Neural cell (in vitro differentiated cells): ENCODE results near the gene PAQR9. TPM values are rescaled to one million over a fixed set of nuclear protein-coding genes. Genes with fewer than 3 reads are reported as not detected.

ENCODE experiments used
- H2AFZ ChIP-seq: fragments of 200-600, 300-800 bp; sonication (generic), shearing (Covaris generic); 2 replicates; pipeline ENCODE4 v1.6.0; 2014; ENCODE audit warnings: low read depth, mild to moderate bottlenecking, antibody characterized with exemption, low read length, moderate library complexity
- H3F3A ChIP-seq: fragments of 200-600 bp; shearing (Covaris generic); 2 replicates; pipeline ENCODE4 v1.6.1; 2016; ENCODE audit warnings: mild to moderate bottlenecking, moderate library complexity, mixed read lengths, antibody characterized with exemption, low read length; ENCODE audit not compliant: insufficient read depth, poor library complexity, severe bottlenecking
- H3K27ac ChIP-seq: fragments of 200-600, 300-800 bp; sonication (generic), shearing (Covaris generic); 2 replicates; pipeline ENCODE4 v1.5.1; 2014; ENCODE audit warnings: mild to moderate bottlenecking, low read length, moderate library complexity
- H3K27me3 ChIP-seq: fragments of 300-800, 200-600 bp; sonication (generic), shearing (Covaris generic); 2 replicates; pipeline ENCODE4 v1.6.0; 2014; ENCODE audit warnings: mild to moderate bottlenecking, low read depth, low read length, moderate library complexity; ENCODE audit not compliant: insufficient read depth
- H3K36me3 ChIP-seq: fragments of 300-800, 200-600 bp; sonication (generic), shearing (Covaris generic); 2 replicates; pipeline ENCODE4 v1.5.1; 2014; ENCODE audit warnings: mild to moderate bottlenecking, antibody characterized with exemption, low read length, moderate library complexity; ENCODE audit not compliant: insufficient read depth
- H3K4me2 ChIP-seq: fragments of 300-800, 200-600 bp; sonication (generic), shearing (Covaris generic); 2 replicates; pipeline ENCODE4 v1.6.0; 2014; ENCODE audit warnings: mild to moderate bottlenecking, low read length
- H3K4me3 ChIP-seq: fragments of 300-800, 200-600 bp; sonication (generic), shearing (Covaris generic); 2 replicates; pipeline ENCODE4 v1.5.1; 2014; ENCODE audit warnings: mild to moderate bottlenecking, low read length, moderate library complexity
- H3K79me2 ChIP-seq: fragments of 200-600 bp; shearing (Covaris generic); replicated peaks from 2 replicates; pipeline ENCODE4 v1.6.0; 2014; ENCODE audit warnings: mild to moderate bottlenecking, low read length, moderate library complexity; ENCODE audit not compliant: insufficient read depth
- H3K9ac ChIP-seq: fragments of 300-800, 200-600 bp; sonication (generic), shearing (Covaris generic); 2 replicates; pipeline ENCODE4 v1.6.1; 2016; ENCODE audit warnings: mild to moderate bottlenecking, low read length, mixed read lengths
- H3K9me2 ChIP-seq: fragments of 200-600 bp; shearing (Covaris generic); 2 replicates; pipeline ENCODE4 v1.6.1; 2016; ENCODE audit warnings: mild to moderate bottlenecking, low read length, mixed read lengths; ENCODE audit not compliant: insufficient read depth
- H3K9me3 ChIP-seq: fragments of 200-600, 300-800 bp; sonication (generic), shearing (Covaris generic); 2 replicates; pipeline ENCODE4 v1.6.1; 2016; ENCODE audit warnings: mild to moderate bottlenecking, mixed run types, low read length, moderate library complexity, mixed read lengths
- H4K20me1 ChIP-seq: fragments of 200-600 bp; shearing (Covaris generic); 2 replicates; pipeline ENCODE4 v1.6.1; 2016; ENCODE audit warnings: mild to moderate bottlenecking, mixed run types; ENCODE audit not compliant: insufficient read depth
- EZH2 ChIP-seq: fragments of 200-600, 300-800 bp; shearing (Covaris generic), sonication (generic); IDR thresholded peaks from 2 replicates; pipeline ENCODE4 v1.6.1; 2014; ENCODE audit warnings: antibody characterized with exemption, low read length, borderline replicate concordance, mild to moderate bottlenecking; ENCODE audit not compliant: insufficient read depth, poor library complexity, severe bottlenecking
- MXI1 ChIP-seq: fragments of 450-650 bp; conservative IDR thresholded peaks from 2 replicates; pipeline ENCODE4 v1.6.1; 2014; ENCODE audit warnings: antibody characterized with exemption, mild to moderate bottlenecking; ENCODE audit not compliant: poor library complexity, severe bottlenecking
- polyA plus RNA-seq: library from polyadenylated mRNA; depleted of rRNA; stranded (reverse); fragments of >200 nt; gene quantifications from 2 replicates; pipeline ENCODE4 v1.2.3, GENCODE V29; 2014
- small RNA-seq, 3 experiments: library from RNA; depleted of rRNA; stranded (forward); fragments of <200 nt; gene quantifications; one replicate each; pipeline ENCODE3, GENCODE V24; 2012
- TF ChIP-seq, protein P1 (sequence below): fragments of 450-650 bp; IDR thresholded peaks from 2 replicates; pipeline ENCODE4 v1.5.1; 2014; ENCODE audit warnings: antibody characterized with exemption, mild to moderate bottlenecking, moderate library complexity; ENCODE audit not compliant: poor library complexity, severe bottlenecking

The PAQR9 gene
- polyA plus RNA-seq, 1 donor from 2014 or later = 0.24 TPM

DNA sequence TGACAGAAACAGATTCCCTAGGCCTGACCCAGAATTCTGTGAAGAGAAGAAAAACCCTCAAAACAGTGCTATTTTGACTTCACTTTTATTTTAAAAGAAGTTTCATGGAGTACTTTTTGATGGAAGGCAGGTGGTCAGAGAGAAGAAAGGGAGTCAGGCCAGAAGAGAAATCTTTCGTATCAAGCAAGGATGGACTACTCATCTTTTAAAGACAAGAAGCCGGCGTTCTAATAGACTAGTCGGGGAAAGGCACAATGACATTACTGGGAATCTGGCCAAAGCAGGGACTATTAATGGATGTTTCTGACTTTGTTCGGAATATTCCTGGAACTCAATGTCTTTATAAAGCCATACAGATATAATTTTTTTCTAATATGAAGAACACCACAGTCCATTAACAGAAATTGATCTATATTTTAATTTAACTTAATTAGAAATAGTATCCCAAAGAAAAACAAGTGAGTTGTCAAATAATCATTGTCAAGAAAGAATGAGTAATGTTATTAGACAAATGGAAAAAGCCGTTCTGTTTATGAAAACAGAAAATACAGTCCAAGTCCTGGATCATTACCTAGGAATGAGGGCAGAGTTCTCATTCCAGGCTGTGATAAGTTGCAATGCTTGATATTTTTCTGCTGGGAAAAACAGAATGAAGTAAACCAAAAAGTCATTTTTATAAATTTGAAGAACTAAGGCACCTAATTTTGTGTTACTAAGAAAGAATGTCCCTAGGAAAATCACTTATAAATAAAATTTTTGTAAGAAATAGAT lies 50.9 kb downstream of the PAQR9 start:
- H3K79me2 ChIP-seq = no peaks in the 10 kb centered on the region
- H3K4me2 ChIP-seq = no peak overlapping the region
- no peaks in the 10 kb centered on the region for H3K27me3 ChIP-seq
- H4K20me1 ChIP-seq = no peaks in the 10 kb centered on the region
- no peak overlapping the region for H3K27ac ChIP-seq
- H3K9ac ChIP-seq = no peak overlapping the region
- no peaks in the 10 kb centered on the region for H3F3A ChIP-seq
- no peaks in the 10 kb centered on the region for H3K9me3 ChIP-seq
- TF ChIP-seq, protein P1, sequence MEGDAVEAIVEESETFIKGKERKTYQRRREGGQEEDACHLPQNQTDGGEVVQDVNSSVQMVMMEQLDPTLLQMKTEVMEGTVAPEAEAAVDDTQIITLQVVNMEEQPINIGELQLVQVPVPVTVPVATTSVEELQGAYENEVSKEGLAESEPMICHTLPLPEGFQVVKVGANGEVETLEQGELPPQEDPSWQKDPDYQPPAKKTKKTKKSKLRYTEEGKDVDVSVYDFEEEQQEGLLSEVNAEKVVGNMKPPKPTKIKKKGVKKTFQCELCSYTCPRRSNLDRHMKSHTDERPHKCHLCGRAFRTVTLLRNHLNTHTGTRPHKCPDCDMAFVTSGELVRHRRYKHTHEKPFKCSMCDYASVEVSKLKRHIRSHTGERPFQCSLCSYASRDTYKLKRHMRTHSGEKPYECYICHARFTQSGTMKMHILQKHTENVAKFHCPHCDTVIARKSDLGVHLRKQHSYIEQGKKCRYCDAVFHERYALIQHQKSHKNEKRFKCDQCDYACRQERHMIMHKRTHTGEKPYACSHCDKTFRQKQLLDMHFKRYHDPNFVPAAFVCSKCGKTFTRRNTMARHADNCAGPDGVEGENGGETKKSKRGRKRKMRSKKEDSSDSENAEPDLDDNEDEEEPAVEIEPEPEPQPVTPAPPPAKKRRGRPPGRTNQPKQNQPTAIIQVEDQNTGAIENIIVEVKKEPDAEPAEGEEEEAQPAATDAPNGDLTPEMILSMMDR = no peak
- TF ChIP-seq MXI1 (no peak), EZH2 (no peak)
- H3K9me2 ChIP-seq = no peaks in the 10 kb centered on the region
- H3K4me3 ChIP-seq = no peak overlapping the region
- no peak overlapping the region for H2AFZ ChIP-seq
- H3K36me3 ChIP-seq = no peaks in the 10 kb centered on the region

Small RNA genes within 50 kb of the gene (small RNA-seq; reads per million reads assigned to genes)
- gene AC021074.2 = 0 reads per million in 3 experiments

Other genes with a start within 250 kb of the PAQR9 start
- 37.2 and 74.5 TPM in 2 replicates for gene TRPC1, start 239.6 kb downstream of the PAQR9 start, polyA plus RNA-seq
- gene PCOLCE2, start 74.6 kb downstream of the PAQR9 start, polyA plus RNA-seq = 17.4 and 29.2 TPM in 2 replicates
- gene U2SURP, start 37.9 kb upstream of the PAQR9 start, polyA plus RNA-seq = 139 and 159 TPM in 2 replicates
- gene CHST2, start 156.1 kb upstream of the PAQR9 start, polyA plus RNA-seq = 5.0 and 7.7 TPM in 2 replicates